HepG2 (cell line): ENCODE data around the gene SMPD3. TPM values are rescaled to one million over a fixed set of nuclear protein-coding genes. Genes with fewer than 3 reads are reported as not detected.

ENCODE experiments used
- ATAC-seq: fragments of 200-7000 bp; cut with Tn5 transposase; 3 replicates; pipeline ENCODE4 v1.9.1; 2020; ENCODE audit warnings: mild to moderate bottlenecking, moderate library complexity
- BruUV-seq: library from RNA; stranded (reverse); fragments of 400-500 nt; replicated peaks from 2 replicates; lab custom pipeline; 2021; lab: Mats Ljungman, UMichigan
- CTCF ChIA-PET: fragments of 300-600 bp; formaldehyde crosslinking; extraction: SDS; loops from one replicate; lab custom pipeline; 2021; ENCODE audit warnings: low total read pairs, inconsistent platforms, low intra/inter-chr PET ratio; lab: Yijun Ruan, JAX
- POLR2A ChIA-PET: fragments of 350-600 bp; sonication (Branson Sonifier 250); formaldehyde crosslinking; loops from one replicate; lab custom pipeline; 2020; ENCODE audit warnings: antibody characterized with exemption, inconsistent platforms; lab: Yijun Ruan, JAX
- DNase-seq: peaks from one replicate; pipeline ENCODE4 v3.0.0-alpha.2; 2015; ENCODE audit warnings: low spot score
- FAIRE-seq: peaks from 3 replicates; lab custom pipeline; 2011; peaks lifted over from hg19 to GRCh38; lab: Jason Lieb, UNC
- H2AFZ ChIP-seq: one replicate; pipeline ENCODE4 v1.6.1; 2011; ENCODE audit warnings: low read length, inconsistent platforms
- H3K27ac ChIP-seq: fragments of 300-600 bp; 3 replicates; pipeline ENCODE4 v1.8.0; 2011; ENCODE audit warnings: mixed run types, mild to moderate bottlenecking, mixed read lengths, low read length, inconsistent platforms; ENCODE audit not compliant: insufficient read depth; ENCODE audit errors: extremely low read length
- H3K27me3 ChIP-seq, 2 experiments: fragments of 200-600 bp in 1 of 2; 2 replicates in 1 of 2; 3 replicates in 1 of 2; pipeline versions ENCODE4 v1.6.0 to v1.8.0; 2011; ENCODE audit warnings: low read length in 2 of 2, mild to moderate bottlenecking in 2 of 2, moderate library complexity in 2 of 2, inconsistent platforms in 1 of 2; ENCODE audit not compliant: insufficient read depth in 2 of 2, control insufficient read depth in 1 of 2
- H3K36me3 ChIP-seq, 2 experiments: fragments of 200-600 bp in 1 of 2; replicated peaks in 1 of 2; 2 replicates in 1 of 2; 3 replicates in 1 of 2; pipeline versions ENCODE4 v1.5.1 to v1.8.0; 2011; ENCODE audit warnings: low read length in 2 of 2, inconsistent platforms in 1 of 2; ENCODE audit not compliant: insufficient read depth in 2 of 2, control insufficient read depth in 1 of 2
- H3K4me1 ChIP-seq: 2 replicates; pipeline ENCODE4 v1.5.1; 2012; ENCODE audit warnings: low read length, inconsistent platforms; ENCODE audit not compliant: insufficient read depth
- H3K4me2 ChIP-seq: 2 replicates; pipeline ENCODE4 v1.6.0; 2011; ENCODE audit warnings: low read depth, low read length, inconsistent platforms
- H3K4me3 ChIP-seq, 3 experiments: fragments of 200-600 bp in 1 of 3; sonication (generic), shearing (Covaris generic) in 1 of 3; replicated peaks in 1 of 3; 2 replicates each; pipeline ENCODE4 v1.5.1; 2011 to 2016; ENCODE audit warnings: low read length in 3 of 3, inconsistent platforms in 2 of 3, low read depth in 2 of 3, mild to moderate bottlenecking in 2 of 3, control low read depth in 1 of 3, mixed read lengths in 1 of 3; ENCODE audit not compliant: insufficient read depth in 1 of 3
- H3K79me2 ChIP-seq: one replicate; pipeline ENCODE4 v1.6.1; 2011; ENCODE audit warnings: low read length, inconsistent platforms; ENCODE audit not compliant: insufficient read depth
- H3K9ac ChIP-seq: 2 replicates; pipeline ENCODE4 v1.6.0; 2011; ENCODE audit warnings: mild to moderate bottlenecking, low read depth, low read length, inconsistent platforms; ENCODE audit not compliant: insufficient read depth
- H3K9me3 ChIP-seq: 2 replicates; pipeline ENCODE4 v1.5.1; 2012; ENCODE audit warnings: mild to moderate bottlenecking, low read length
- H4K20me1 ChIP-seq: 2 replicates; pipeline ENCODE4 v1.6.0; 2011; ENCODE audit warnings: inconsistent platforms, mild to moderate bottlenecking, low read length, moderate library complexity; ENCODE audit not compliant: insufficient read depth
- ATF7-NPFF ChIP-seq: sonication (generic); formaldehyde crosslinking; IDR thresholded peaks from 2 replicates; pipeline ENCODE4 v1.8.1; 2023; ENCODE audit warnings: mild to moderate bottlenecking, low read depth, missing genetic modification reagents, moderate library complexity
- FOXM1 ChIP-seq: sonication (generic); formaldehyde crosslinking; IDR thresholded peaks from 2 replicates; pipeline ENCODE4 v1.5.0; 2020; ENCODE audit warnings: missing genetic modification reagents
- JDP2 ChIP-seq: sonication (generic); formaldehyde crosslinking; IDR thresholded peaks from 2 replicates; pipeline ENCODE4 v1.8.1; 2022; ENCODE audit warnings: missing genetic modification reagents, borderline replicate concordance
- NBN ChIP-seq: fragments of 450-650 bp; conservative IDR thresholded peaks from 2 replicates; pipeline ENCODE4 v1.6.1; 2017
- PAWR ChIP-seq: sonication (generic); formaldehyde crosslinking; IDR thresholded peaks from 2 replicates; pipeline ENCODE4 v1.4.0; 2020; ENCODE audit warnings: missing genetic modification reagents, mild to moderate bottlenecking, borderline replicate concordance
- SRSF4 ChIP-seq: fragments of 200-400 bp; formaldehyde crosslinking; IDR thresholded peaks from one replicate; pipeline ENCODE4 v1.6.1; 2018; ENCODE audit warnings: mild to moderate bottlenecking, low read depth, low read length, moderate library complexity; ENCODE audit not compliant: poor library complexity, severe bottlenecking
- TMF1 ChIP-seq: sonication (generic); formaldehyde crosslinking; IDR thresholded peaks from 2 replicates; pipeline ENCODE4 v1.8.1; 2022; ENCODE audit warnings: low read depth, missing genetic modification reagents
- ZNF816 ChIP-seq: sonication (generic); formaldehyde crosslinking; IDR thresholded peaks from 2 replicates; pipeline ENCODE4 v1.8.0; 2022; ENCODE audit warnings: missing genetic modification reagents, mild to moderate bottlenecking, borderline replicate concordance
- WGBS: methylation state at CpG from one replicate; pipeline ENCODE4 v1.1.6; 2017; ENCODE audit warnings: low lambda C conversion rate; 5-methylcytosine and 5-hydroxymethylcytosine counted together
- in situ Hi-C: cut with HindIII; loops from 2 replicates; pipeline ENCODE4 v1.10.0; 2017; ENCODE audit warnings: low pct_unique_long_range_greater_than_20kb; ENCODE audit not compliant: extremely low pct_ligation_motif_present
- intact Hi-C: fragments of 100-400 bp; cut with micrococcal nuclease; formaldehyde crosslinking; loops from one replicate; pipeline ENCODE4 v1.10.0; 2022; ENCODE audit not compliant: unreplicated experiment
- polyA plus RNA-seq, 8 experiments: library from polyadenylated mRNA; depleted of rRNA in 3 of 8; stranded (reverse) in 7 of 8; unstranded in 1 of 8; fragments of >200 nt; fragmentation: Illumina TruSeq in 4 of 8; extraction: Trizol in 4 of 8; gene quantifications; 2 replicates each; pipeline versions ENCODE4 v1.2.1 to v1.2.3, GENCODE V29; 2011 to 2016; ENCODE audit warnings: low read depth in 4 of 8, missing spikeins in 1 of 8, mixed read lengths in 1 of 8; ENCODE audit not compliant: insufficient read depth in 1 of 8
- total RNA-seq, 5 experiments: library from RNA; depleted of rRNA; stranded (reverse); fragments of >200 nt; fragmentation: Illumina TruSeq; extraction: Trizol; gene quantifications; 2 replicates each; pipeline ENCODE4 v1.2.3, GENCODE V29; 2016; ENCODE audit warnings: low read depth in 1 of 5
- TF ChIP-seq, protein P1 (sequence below): IDR thresholded peaks from 2 replicates; pipeline ENCODE4 v1.6.1; 2016
- TF ChIP-seq, protein P2 (sequence below): sonication (generic); formaldehyde crosslinking; IDR thresholded peaks from 2 replicates; pipeline ENCODE4 v1.5.1; 2020; ENCODE audit warnings: missing genetic modification reagents, mild to moderate bottlenecking, borderline replicate concordance
- TF ChIP-seq, protein P3 (sequence below), 2 experiments: sonication (generic) in 1 of 2; formaldehyde crosslinking in 1 of 2; IDR thresholded peaks; 2 replicates each; pipeline versions ENCODE4 v1.6.1 to v1.9.0; 2014 to 2022; ENCODE audit warnings: antibody characterized with exemption in 1 of 2, borderline replicate concordance in 1 of 2, inconsistent platforms in 1 of 2, low read depth in 1 of 2, missing genetic modification reagents in 1 of 2
- TF ChIP-seq, protein P4 (sequence below): sonication (generic); formaldehyde crosslinking; IDR thresholded peaks from 2 replicates; pipeline ENCODE4 v1.8.0; 2022; ENCODE audit warnings: mild to moderate bottlenecking, missing genetic modification reagents, borderline replicate concordance

SMPD3 gene
- total and polyA plus RNA-seq, 2 of the 13 experiments (the other 11 are each of a cell fraction or from before 2014, with no cell fraction given) = 0.07 to 0.32 TPM

DNA sequence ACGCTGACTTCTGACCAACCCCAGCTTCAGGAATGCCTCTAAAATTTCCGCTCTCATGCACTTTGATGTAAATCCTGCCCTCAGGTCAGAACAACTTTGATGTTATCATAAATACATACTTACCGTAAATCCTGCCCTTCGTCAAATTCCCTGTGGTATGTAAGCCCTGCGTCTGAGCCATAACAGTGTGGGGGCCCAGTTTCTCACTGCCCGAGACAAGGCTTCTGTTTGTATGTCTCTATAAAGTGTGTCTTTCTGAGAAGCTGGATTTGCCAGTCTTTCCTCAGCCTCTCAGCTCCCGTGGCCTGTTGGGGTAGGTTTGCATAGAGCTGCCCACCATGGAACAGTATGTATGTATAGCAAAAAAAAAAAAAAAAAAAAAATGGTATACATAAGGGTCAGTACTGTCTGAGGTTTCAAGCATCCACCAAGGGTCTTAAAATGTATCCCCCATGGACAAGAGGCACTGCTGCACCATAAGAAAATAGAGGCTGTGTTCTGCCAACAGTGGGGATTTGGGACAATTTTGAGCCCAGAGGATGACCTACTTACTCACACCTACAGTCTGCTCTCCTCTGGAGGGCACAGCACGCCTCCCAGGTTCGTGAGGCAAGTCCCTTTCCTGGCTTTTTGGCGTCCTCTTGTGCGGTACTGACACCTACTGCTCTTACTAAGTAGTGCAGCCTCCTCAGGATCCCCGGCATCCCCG is 120.0 kb downstream of the SMPD3 start:
- BruUV-seq = no TSS peak
- TF ChIP-seq ATF7-NPFF (CRISPR knock-in tag) (no peak), NBN (no peak), PAWR (CRISPR knock-in tag) (peak; percentile 48; the same call in 1 of the 2 replicates), TMF1 (CRISPR knock-in tag) (no peak), SRSF4 (no peak), FOXM1 (CRISPR knock-in tag) (no peak), ZNF816 (CRISPR knock-in tag) (no peak), JDP2 (CRISPR knock-in tag) (no peak)
- TF ChIP-seq, protein P1, sequence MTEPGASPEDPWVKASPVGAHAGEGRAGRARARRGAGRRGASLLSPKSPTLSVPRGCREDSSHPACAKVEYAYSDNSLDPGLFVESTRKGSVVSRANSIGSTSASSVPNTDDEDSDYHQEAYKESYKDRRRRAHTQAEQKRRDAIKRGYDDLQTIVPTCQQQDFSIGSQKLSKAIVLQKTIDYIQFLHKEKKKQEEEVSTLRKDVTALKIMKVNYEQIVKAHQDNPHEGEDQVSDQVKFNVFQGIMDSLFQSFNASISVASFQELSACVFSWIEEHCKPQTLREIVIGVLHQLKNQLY (CRISPR knock-in tag) = no peak; the same call in 1 of the 2 replicates
- TF ChIP-seq, protein P2, sequence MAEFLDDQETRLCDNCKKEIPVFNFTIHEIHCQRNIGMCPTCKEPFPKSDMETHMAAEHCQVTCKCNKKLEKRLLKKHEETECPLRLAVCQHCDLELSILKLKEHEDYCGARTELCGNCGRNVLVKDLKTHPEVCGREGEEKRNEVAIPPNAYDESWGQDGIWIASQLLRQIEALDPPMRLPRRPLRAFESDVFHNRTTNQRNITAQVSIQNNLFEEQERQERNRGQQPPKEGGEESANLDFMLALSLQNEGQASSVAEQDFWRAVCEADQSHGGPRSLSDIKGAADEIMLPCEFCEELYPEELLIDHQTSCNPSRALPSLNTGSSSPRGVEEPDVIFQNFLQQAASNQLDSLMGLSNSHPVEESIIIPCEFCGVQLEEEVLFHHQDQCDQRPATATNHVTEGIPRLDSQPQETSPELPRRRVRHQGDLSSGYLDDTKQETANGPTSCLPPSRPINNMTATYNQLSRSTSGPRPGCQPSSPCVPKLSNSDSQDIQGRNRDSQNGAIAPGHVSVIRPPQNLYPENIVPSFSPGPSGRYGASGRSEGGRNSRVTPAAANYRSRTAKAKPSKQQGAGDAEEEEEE (CRISPR knock-in tag) = no peak
- TF ChIP-seq, protein P3, sequence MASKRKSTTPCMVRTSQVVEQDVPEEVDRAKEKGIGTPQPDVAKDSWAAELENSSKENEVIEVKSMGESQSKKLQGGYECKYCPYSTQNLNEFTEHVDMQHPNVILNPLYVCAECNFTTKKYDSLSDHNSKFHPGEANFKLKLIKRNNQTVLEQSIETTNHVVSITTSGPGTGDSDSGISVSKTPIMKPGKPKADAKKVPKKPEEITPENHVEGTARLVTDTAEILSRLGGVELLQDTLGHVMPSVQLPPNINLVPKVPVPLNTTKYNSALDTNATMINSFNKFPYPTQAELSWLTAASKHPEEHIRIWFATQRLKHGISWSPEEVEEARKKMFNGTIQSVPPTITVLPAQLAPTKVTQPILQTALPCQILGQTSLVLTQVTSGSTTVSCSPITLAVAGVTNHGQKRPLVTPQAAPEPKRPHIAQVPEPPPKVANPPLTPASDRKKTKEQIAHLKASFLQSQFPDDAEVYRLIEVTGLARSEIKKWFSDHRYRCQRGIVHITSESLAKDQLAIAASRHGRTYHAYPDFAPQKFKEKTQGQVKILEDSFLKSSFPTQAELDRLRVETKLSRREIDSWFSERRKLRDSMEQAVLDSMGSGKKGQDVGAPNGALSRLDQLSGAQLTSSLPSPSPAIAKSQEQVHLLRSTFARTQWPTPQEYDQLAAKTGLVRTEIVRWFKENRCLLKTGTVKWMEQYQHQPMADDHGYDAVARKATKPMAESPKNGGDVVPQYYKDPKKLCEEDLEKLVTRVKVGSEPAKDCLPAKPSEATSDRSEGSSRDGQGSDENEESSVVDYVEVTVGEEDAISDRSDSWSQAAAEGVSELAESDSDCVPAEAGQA (IDR thresholded peaks at IDR 0.05; ENCODE audit: low read depth) = no peak
- TF ChIP-seq, protein P3 (CRISPR knock-in tag; IDR thresholded peaks at IDR 0.05; ENCODE audit: borderline replicate concordance) = no peak
- TF ChIP-seq, protein P4, sequence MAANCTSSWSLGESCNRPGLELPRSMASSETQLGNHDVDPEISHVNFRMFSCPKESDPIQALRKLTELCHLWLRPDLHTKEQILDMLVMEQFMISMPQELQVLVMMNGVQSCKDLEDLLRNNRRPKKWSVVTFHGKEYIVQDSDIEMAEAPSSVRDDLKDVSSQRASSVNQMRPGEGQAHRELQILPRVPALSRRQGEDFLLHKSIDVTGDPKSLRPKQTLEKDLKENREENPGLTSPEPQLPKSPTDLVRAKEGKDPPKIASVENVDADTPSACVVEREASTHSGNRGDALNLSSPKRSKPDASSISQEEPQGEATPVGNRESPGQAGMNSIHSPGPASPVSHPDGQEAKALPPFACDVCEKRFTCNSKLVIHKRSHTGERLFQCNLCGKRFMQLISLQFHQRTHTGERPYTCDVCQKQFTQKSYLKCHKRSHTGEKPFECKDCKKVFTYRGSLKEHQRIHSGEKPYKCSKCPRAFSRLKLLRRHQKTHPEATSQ (CRISPR knock-in tag) = no peak

More for the DNA sequence above, 120.0 kb downstream of the SMPD3 start:
- H3K4me1 ChIP-seq = peaks cover 54% of the 10 kb centered on the region
- POLR2A ChIA-PET = interaction anchor here (0.9 to 3.9 kb wide), 6 partner anchors 17 to 91 kb away, joined by 3 to 24 read pairs (median 7); partner anchors contain the start of genes PRMT7, SLC7A6 and SLC7A6OS
- ATAC-seq (peak; percentile 86), DNase-seq (peak; percentile 88), FAIRE-seq (peak; percentile 92)
- no peaks in the 10 kb centered on the region for H3K27me3 ChIP-seq
- CTCF ChIA-PET = interaction anchor here (1.1 to 7.0 kb wide), 3 partner anchors 47 to 70 kb away, joined by 3 to 96 read pairs (median 8); partner anchors contain the start of gene SLC7A6
- H2AFZ ChIP-seq = no peak overlapping the region
- peak overlapping the region; percentile 50 for H3K27ac ChIP-seq
- H3K9me3 ChIP-seq = no peaks in the 10 kb centered on the region
- H3K4me3 ChIP-seq = no peak overlapping the region; a peak in 1 of 6 replicates
- H3K9ac ChIP-seq = peak overlapping the region; percentile 25
- intact Hi-C loops (loop anchor here (1.0 kb wide), 4 partner anchors 14 to 67 kb away; partner anchors contain the start of gene SLC7A6OS), in situ Hi-C loops (loop anchor here (5.0 kb wide), 1 partner anchor 66 kb away; the partner anchor contains the start of gene SLC7A6)
- H4K20me1 ChIP-seq = no peaks in the 10 kb centered on the region
- H3K4me2 ChIP-seq = peak overlapping the region; percentile 56
- peaks cover 3 to 32% of the 10 kb centered on the region in 2 experiments for H3K36me3 ChIP-seq
- no peaks in the 10 kb centered on the region for H3K79me2 ChIP-seq
- WGBS = 37% methylated on average over 13 of the region's 13 CpGs
